Measurements from ENCODE around the gene DMD.

DMD gene

GRCh38 chrX:31243804-31244203, 1967.5 kb downstream of the DMD start:
- TF ChIP-seq CTCF (IDR thresholded peaks at IDR 0.05) = no peak
- no peak overlapping the region for H3K4me3 ChIP-seq
- no peak for DNase-seq (ENCODE audit: low spot score)
- H3K27ac ChIP-seq = no peak overlapping the region

- Histone ChIP-seq H3K4me3 (no peak overlapping the region), H3K27ac (no peak overlapping the region)
- TF ChIP-seq CTCF (IDR thresholded peaks at IDR 0.05) = no peak
- DNase-seq (ENCODE audit: low spot score) = no peak
These were observed 1970.4 kb downstream of the DMD start for GRCh38 chrX:31240982-31241381.

- TF ChIP-seq CTCF (IDR thresholded peaks at IDR 0.05) = no peak
- no peak overlapping the region for H3K27ac ChIP-seq
- DNase-seq (ENCODE audit: low spot score) = no peak
- H3K4me3 ChIP-seq = no peak overlapping the region
These were observed 1974.2 kb downstream of the DMD start for GRCh38 chrX:31237189-31237588.

GRCh38 chrX:31236231-31236630, 1975.1 kb downstream of the DMD start:
- H3K4me3 ChIP-seq = no peak overlapping the region
- no peak overlapping the region for H3K27ac ChIP-seq
- TF ChIP-seq CTCF (IDR thresholded peaks at IDR 0.05) = no peak
- DNase-seq (ENCODE audit: low spot score) = no peak

GRCh38 chrX:31233941-31234496, 1977.3 kb downstream of the DMD start:
- no peak overlapping the region for H3K27ac ChIP-seq
- no peak for TF ChIP-seq CTCF (IDR thresholded peaks at IDR 0.05)
- no peak overlapping the region for H3K4me3 ChIP-seq
- DNase-seq (ENCODE audit: low spot score) = no peak

- Histone ChIP-seq H3K27ac (no peak overlapping the region), H3K4me3 (no peak overlapping the region)
- TF ChIP-seq CTCF (IDR thresholded peaks at IDR 0.05) = no peak
- DNase-seq (ENCODE audit: low spot score) = no peak
These were observed 1978.8 kb downstream of the DMD start for GRCh38 chrX:31232506-31232905.

- no peak overlapping the region for H3K4me3 ChIP-seq
- TF ChIP-seq CTCF (IDR thresholded peaks at IDR 0.05) = no peak
- no peak overlapping the region for H3K27ac ChIP-seq
- no peak for DNase-seq (ENCODE audit: low spot score)
These were observed 1982.4 kb downstream of the DMD start for GRCh38 chrX:31228909-31229308.
